ENCODE measurements around the gene ACLY. TPM values are rescaled to one million over a fixed set of nuclear protein-coding genes. Genes with fewer than 3 reads are reported as not detected.

Gene ACLY
- total and polyA plus RNA-seq, 2 of the 13 experiments (the other 11 are each of a cell fraction or from before 2014, with no cell fraction given), result 111 to 218 TPM

DNA sequence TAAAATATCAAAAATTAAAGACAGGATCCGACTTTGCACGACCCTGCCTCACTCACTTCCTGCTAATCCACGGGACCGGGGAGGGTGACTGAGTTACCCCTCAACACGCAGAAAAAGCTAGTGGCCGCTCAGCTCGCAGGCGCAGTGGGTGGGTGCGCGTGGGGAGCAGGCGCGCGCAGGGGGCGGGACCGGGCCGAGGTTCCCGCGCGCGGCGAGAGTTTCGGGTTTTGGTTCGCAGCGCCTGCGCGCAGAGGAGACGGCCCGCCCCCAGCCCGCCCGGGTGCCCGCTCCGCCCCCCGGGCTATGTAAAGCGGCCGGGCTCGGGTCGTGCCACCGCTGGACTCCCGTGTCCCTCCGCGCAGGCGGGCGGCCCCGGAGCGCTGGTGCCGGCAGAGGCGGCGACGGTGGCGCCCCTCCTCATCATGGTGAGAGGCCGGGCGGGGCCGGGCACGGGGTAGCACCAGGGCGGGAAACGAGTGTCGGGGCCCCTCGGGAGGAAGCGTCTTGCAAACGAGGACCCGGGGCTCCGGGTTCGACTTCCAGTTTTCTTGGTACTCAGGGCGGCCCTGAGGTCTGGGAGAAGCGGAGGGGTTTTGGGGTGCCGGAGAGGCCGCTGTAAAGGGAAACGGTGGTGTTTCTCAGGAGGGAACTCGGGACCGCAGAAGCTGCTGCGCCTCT, 47.9 kb upstream of the ACLY start, which contains the start of gene CNP (continued):
- TF ChIP-seq ZNF205 (CRISPR knock-in tag; IDR thresholded peaks at IDR 0.05) (peak; percentile 57; the same call in 1 of the 2 replicates), ZC3H13 (CRISPR knock-in tag; IDR thresholded peaks at IDR 0.05) (peak; percentile 96), NFKB2 (CRISPR knock-in tag; IDR thresholded peaks at IDR 0.05; ENCODE audit: borderline replicate concordance) (no peak; the same call in 1 of the 2 replicates), ZBTB21 (CRISPR knock-in tag; IDR thresholded peaks at IDR 0.05) (no peak), IKZF1 (IDR thresholded peaks at IDR 0.05) (no peak), FOXJ3 (CRISPR knock-in tag; IDR thresholded peaks at IDR 0.05; ENCODE audit: borderline replicate concordance) (no peak; the same call in 1 of the 2 replicates), ZNF530 (CRISPR knock-in tag; IDR thresholded peaks at IDR 0.05; ENCODE audit: low read depth) (no peak), NPAS2 (CRISPR knock-in tag; IDR thresholded peaks at IDR 0.05; ENCODE audit: borderline replicate concordance) (no peak), ZNF17 (CRISPR knock-in tag; IDR thresholded peaks at IDR 0.05) (no peak), BRCA1 (CRISPR knock-in tag; IDR thresholded peaks at IDR 0.05) (peak; percentile 74; the same call in 1 of the 2 replicates), DMAP1 (CRISPR knock-in tag; IDR thresholded peaks at IDR 0.05) (peak; percentile 54; the same call in 1 of the 2 replicates), ZNF335 (CRISPR knock-in tag; IDR thresholded peaks at IDR 0.05) (no peak; the same call in 1 of the 2 replicates), ZNF513 (CRISPR knock-in tag; conservative IDR thresholded peaks at IDR 0.05) (no peak), MATR3 (CRISPR knock-in tag; IDR thresholded peaks at IDR 0.05) (no peak), BATF2 (CRISPR knock-in tag; IDR thresholded peaks at IDR 0.05) (peak; percentile 88), ZBTB37 (CRISPR knock-in tag; IDR thresholded peaks at IDR 0.05) (no peak), TCF7L2 (IDR thresholded peaks at IDR 0.05; ENCODE audit: low read depth, low read length) (no peak), AGO1 (IDR thresholded peaks at IDR 0.05; ENCODE audit: low read depth, low read length, poor library complexity, severe bottlenecking) (peak; percentile 70), NCOR1 (IDR thresholded peaks at IDR 0.05; ENCODE audit: borderline replicate concordance, low read length) (no peak; the same call in 1 of the 2 replicates), ZNF564 (CRISPR knock-in tag; IDR thresholded peaks at IDR 0.05) (peak; percentile 78), RFXAP (CRISPR knock-in tag; IDR thresholded peaks at IDR 0.05; ENCODE audit: borderline replicate concordance) (peak; percentile 54), ZNF737 (CRISPR knock-in tag; IDR thresholded peaks at IDR 0.05; ENCODE audit: borderline replicate concordance) (no peak), ZMYM2 (CRISPR knock-in tag; IDR thresholded peaks at IDR 0.05) (no peak), MEF2D (CRISPR knock-in tag; IDR thresholded peaks at IDR 0.05) (no peak), MED13 (CRISPR knock-in tag; IDR thresholded peaks at IDR 0.05) (peak; percentile 63; the same call in 1 of the 2 replicates), PCBP1 (IDR thresholded peaks at IDR 0.05; ENCODE audit: borderline replicate concordance, low read depth, low read length) (no peak), ZSCAN20 (CRISPR knock-in tag; IDR thresholded peaks at IDR 0.05; ENCODE audit: borderline replicate concordance) (peak; percentile 83)
- TF ChIP-seq, protein P1, sequence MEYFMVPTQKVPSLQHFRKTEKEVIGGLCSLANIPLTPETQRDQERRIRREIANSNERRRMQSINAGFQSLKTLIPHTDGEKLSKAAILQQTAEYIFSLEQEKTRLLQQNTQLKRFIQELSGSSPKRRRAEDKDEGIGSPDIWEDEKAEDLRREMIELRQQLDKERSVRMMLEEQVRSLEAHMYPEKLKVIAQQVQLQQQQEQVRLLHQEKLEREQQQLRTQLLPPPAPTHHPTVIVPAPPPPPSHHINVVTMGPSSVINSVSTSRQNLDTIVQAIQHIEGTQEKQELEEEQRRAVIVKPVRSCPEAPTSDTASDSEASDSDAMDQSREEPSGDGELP (IDR thresholded peaks at IDR 0.05; ENCODE audit: borderline replicate concordance, low read depth), result no peak

Measured in HepG2 (cell line).